Effector memory CD4-positive, alpha-beta T cell (primary cell): Measurements from ENCODE around the gene RYR3.

Source experiments
- DNase-seq, 3 donors: peaks; one replicate each; pipeline ENCODE4 v3.0.0-alpha.2; 2020
- H3K27ac ChIP-seq: 2 replicates; pipeline ENCODE4 v1.7.0; 2013; ENCODE audit warnings: mild to moderate bottlenecking, low read length, moderate library complexity; ENCODE audit not compliant: insufficient read depth, poor library complexity, severe bottlenecking
- H3K27me3 ChIP-seq: replicated peaks from 2 replicates; pipeline ENCODE4 v1.7.0; 2013; ENCODE audit warnings: mild to moderate bottlenecking, low read length; ENCODE audit not compliant: insufficient read depth, control insufficient read depth, poor library complexity, severe bottlenecking
- H3K36me3 ChIP-seq: 2 replicates; pipeline ENCODE4 v1.7.0; 2013; ENCODE audit warnings: mild to moderate bottlenecking, low read length, moderate library complexity; ENCODE audit not compliant: control insufficient read depth, insufficient read depth
- H3K4me1 ChIP-seq: 2 replicates; pipeline ENCODE4 v1.7.0; 2013; ENCODE audit warnings: low read length, mild to moderate bottlenecking; ENCODE audit not compliant: control insufficient read depth, insufficient read depth, poor library complexity, severe bottlenecking
- H3K4me3 ChIP-seq: 2 replicates; pipeline ENCODE4 v1.7.0; 2013; ENCODE audit warnings: low read length, low read depth, mild to moderate bottlenecking; ENCODE audit not compliant: insufficient read depth, poor library complexity, severe bottlenecking
- H3K9me3 ChIP-seq: 2 replicates; pipeline ENCODE4 v1.7.0; 2013; ENCODE audit warnings: mild to moderate bottlenecking, low read length, moderate library complexity; ENCODE audit not compliant: control insufficient read depth

RYR3 gene

GRCh38 chr15:33454346-33454745 lies 143.6 kb downstream of the RYR3 start:
- H3K9me3 ChIP-seq = no peaks in the 10 kb centered on the region
- no peaks in the 10 kb centered on the region for H3K36me3 ChIP-seq
- no peaks in the 10 kb centered on the region for H3K4me1 ChIP-seq
- H3K27me3 ChIP-seq = no peaks in the 10 kb centered on the region
- no peak overlapping the region for H3K4me3 ChIP-seq
- H3K27ac ChIP-seq = no peak overlapping the region
- DNase-seq = no peak

- no peak for DNase-seq
- no peaks in the 10 kb centered on the region for H3K36me3 ChIP-seq
- no peak overlapping the region for H3K4me3 ChIP-seq
- H3K4me1 ChIP-seq = no peaks in the 10 kb centered on the region
- no peak overlapping the region for H3K27ac ChIP-seq
- no peaks in the 10 kb centered on the region for H3K27me3 ChIP-seq
- no peaks in the 10 kb centered on the region for H3K9me3 ChIP-seq
Observed at GRCh38 chr15:33454996-33455395, 144.2 kb downstream of the RYR3 start.

GRCh38 chr15:33458421-33458820 lies 147.7 kb downstream of the RYR3 start:
- DNase-seq = no peak
- no peaks in the 10 kb centered on the region for H3K9me3 ChIP-seq
- H3K4me1 ChIP-seq = no peaks in the 10 kb centered on the region
- no peaks in the 10 kb centered on the region for H3K36me3 ChIP-seq
- no peak overlapping the region for H3K4me3 ChIP-seq
- no peaks in the 10 kb centered on the region for H3K27me3 ChIP-seq
- H3K27ac ChIP-seq = no peak overlapping the region

- no peaks in the 10 kb centered on the region for H3K9me3 ChIP-seq
- no peak overlapping the region for H3K27ac ChIP-seq
- DNase-seq = no peak
Observed at GRCh38 chr15:33460166-33460805, 149.5 kb downstream of the RYR3 start.

GRCh38 chr15:33461671-33462070 lies 150.9 kb downstream of the RYR3 start:
- H3K27ac ChIP-seq = no peak overlapping the region
- no peaks in the 10 kb centered on the region for H3K9me3 ChIP-seq
- no peaks in the 10 kb centered on the region for H3K36me3 ChIP-seq
- H3K4me3 ChIP-seq = no peak overlapping the region
- no peaks in the 10 kb centered on the region for H3K27me3 ChIP-seq
- H3K4me1 ChIP-seq = no peaks in the 10 kb centered on the region
- no peak for DNase-seq

More at GRCh38 chr15:33460166-33460805, 149.5 kb downstream of the RYR3 start:
- no peaks in the 10 kb centered on the region for H3K4me1 ChIP-seq
- H3K36me3 ChIP-seq = no peaks in the 10 kb centered on the region
- H3K4me3 ChIP-seq = no peak overlapping the region
- no peaks in the 10 kb centered on the region for H3K27me3 ChIP-seq

GRCh38 chr15:33467146-33467815 lies 156.5 kb downstream of the RYR3 start:
- no peak overlapping the region for H3K27ac ChIP-seq
- no peaks in the 10 kb centered on the region for H3K36me3 ChIP-seq
- no peaks in the 10 kb centered on the region for H3K9me3 ChIP-seq
- no peak overlapping the region for H3K4me3 ChIP-seq
- no peak for DNase-seq
- H3K4me1 ChIP-seq = no peaks in the 10 kb centered on the region
- H3K27me3 ChIP-seq = no peaks in the 10 kb centered on the region

- Histone ChIP-seq H3K9me3 (no peaks in the 10 kb centered on the region), H3K27me3 (no peaks in the 10 kb centered on the region), H3K4me1 (no peaks in the 10 kb centered on the region), H3K27ac (no peak overlapping the region), H3K36me3 (no peaks in the 10 kb centered on the region), H3K4me3 (no peak overlapping the region)
- DNase-seq = no peak
Observed at GRCh38 chr15:33467816-33468163, 157.0 kb downstream of the RYR3 start.

- Histone ChIP-seq H3K9me3 (no peaks in the 10 kb centered on the region), H3K36me3 (no peaks in the 10 kb centered on the region), H3K27ac (no peak overlapping the region), H3K4me3 (no peak overlapping the region), H3K27me3 (no peaks in the 10 kb centered on the region), H3K4me1 (no peaks in the 10 kb centered on the region)
- no peak for DNase-seq
Observed at GRCh38 chr15:33468740-33469139, 158.0 kb downstream of the RYR3 start.

GRCh38 chr15:33473005-33473404 lies 162.2 kb downstream of the RYR3 start:
- H3K36me3 ChIP-seq = no peaks in the 10 kb centered on the region
- H3K4me1 ChIP-seq = no peaks in the 10 kb centered on the region
- no peaks in the 10 kb centered on the region for H3K9me3 ChIP-seq
- no peak overlapping the region for H3K4me3 ChIP-seq
- H3K27ac ChIP-seq = no peak overlapping the region
- no peaks in the 10 kb centered on the region for H3K27me3 ChIP-seq
- DNase-seq = no peak

- DNase-seq = no peak
- no peaks in the 10 kb centered on the region for H3K27me3 ChIP-seq
- no peak overlapping the region for H3K27ac ChIP-seq
- no peak overlapping the region for H3K4me3 ChIP-seq
- H3K9me3 ChIP-seq = no peaks in the 10 kb centered on the region
- no peaks in the 10 kb centered on the region for H3K36me3 ChIP-seq
- H3K4me1 ChIP-seq = no peaks in the 10 kb centered on the region
Observed at GRCh38 chr15:33473714-33474113, 162.9 kb downstream of the RYR3 start.
